Fibroblast of mammary gland (primary cell): ENCODE results near the gene SNED1.

Experiments used
- DNase-seq: peaks from one replicate; pipeline ENCODE4 v3.0.0-alpha.2; 2010; ENCODE audit warnings: low read depth
- H3K4me3 ChIP-seq: 2 replicates; pipeline ENCODE4 v1.5.1; 2011; ENCODE audit warnings: low read depth, mild to moderate bottlenecking, low read length, moderate library complexity; ENCODE audit not compliant: control insufficient read depth
- CTCF ChIP-seq: conservative IDR thresholded peaks from 2 replicates; pipeline ENCODE4 v1.5.1; 2011; ENCODE audit warnings: low read depth, low read length, inconsistent platforms; ENCODE audit not compliant: control insufficient read depth, insufficient read depth

Gene SNED1

DNA sequence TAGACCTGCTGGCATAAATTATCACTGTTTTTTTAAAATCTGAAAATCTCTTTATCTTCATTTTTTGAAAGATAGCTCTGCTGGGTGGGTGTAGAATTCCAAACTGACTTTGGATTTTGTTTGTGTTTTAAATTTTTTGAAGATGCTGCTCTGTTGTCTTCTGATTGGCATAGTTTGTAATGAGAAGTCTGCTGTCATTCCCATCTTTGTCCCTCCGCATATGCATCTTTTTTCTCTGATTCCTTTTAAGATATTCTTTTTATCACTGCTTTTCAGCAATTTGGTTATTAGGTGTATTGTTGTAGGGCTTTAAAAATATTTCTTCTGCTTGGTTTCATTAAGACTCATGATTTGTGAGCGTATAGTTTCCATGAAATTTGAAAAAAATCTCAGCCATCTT is 7.2 kb downstream of the SNED1 start:
- no peak for DNase-seq
- TF ChIP-seq CTCF = no peak
- H3K4me3 ChIP-seq = no peak overlapping the region

DNA sequence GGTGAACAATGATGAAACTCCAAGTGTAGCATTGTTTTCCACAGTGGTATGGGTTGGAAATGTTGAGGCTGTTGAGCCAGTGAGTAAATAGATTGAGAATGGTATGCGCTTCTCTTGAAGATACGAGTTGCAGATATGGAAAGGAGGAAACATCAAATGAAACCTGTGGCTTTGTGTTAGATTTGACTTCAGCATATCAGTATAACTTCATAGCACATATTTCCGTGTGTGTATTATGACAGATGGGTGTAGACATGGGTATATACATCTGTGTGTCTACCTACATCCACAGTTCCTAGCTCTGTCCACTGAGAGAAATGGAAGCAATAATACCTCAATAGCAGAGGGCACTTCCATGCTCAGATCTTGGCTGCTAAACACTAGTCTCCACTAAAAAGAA is 8.0 kb downstream of the SNED1 start:
- no peak for DNase-seq
- no peak for TF ChIP-seq CTCF
- no peak overlapping the region for H3K4me3 ChIP-seq

- no peak for DNase-seq
- TF ChIP-seq CTCF = no peak
- no peak overlapping the region for H3K4me3 ChIP-seq
Measured at GRCh38 chr2:241007111-241007510, 8.7 kb downstream of the SNED1 start.

- H3K4me3 ChIP-seq = no peak overlapping the region
- DNase-seq = no peak
- TF ChIP-seq CTCF = no peak
Measured at GRCh38 chr2:241007880-241008710, 9.7 kb downstream of the SNED1 start.

- H3K4me3 ChIP-seq = no peak overlapping the region
- TF ChIP-seq CTCF = no peak
Measured at GRCh38 chr2:241008711-241009121, 10.3 kb downstream of the SNED1 start.

DNA sequence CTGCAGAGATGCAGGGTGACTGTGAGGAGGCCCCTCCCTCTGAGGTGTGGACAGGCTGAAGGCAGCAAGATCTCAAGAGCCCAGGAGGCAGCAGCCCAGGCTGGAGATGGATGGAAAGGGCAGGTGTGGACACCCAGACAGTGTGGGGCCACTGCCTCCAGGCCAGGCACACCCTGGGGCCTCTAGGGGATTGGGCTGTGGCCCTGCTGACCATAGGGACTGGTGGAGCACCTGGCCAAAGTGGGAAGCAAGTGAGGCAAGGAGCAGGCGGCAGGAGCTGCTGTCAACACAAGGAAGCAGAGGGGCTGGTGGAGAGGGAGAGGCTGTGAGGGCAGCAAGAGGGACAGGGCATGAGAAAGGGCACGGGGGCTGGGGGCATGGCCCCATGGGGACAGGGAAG is 10.8 kb downstream of the SNED1 start:
- DNase-seq = no peak
- no peak for TF ChIP-seq CTCF
- no peak overlapping the region for H3K4me3 ChIP-seq

More at GRCh38 chr2:241008711-241009121, 10.3 kb downstream of the SNED1 start:
- no peak for DNase-seq
